NCI-H128 (cell line): ENCODE results near the gene NPL.

ENCODE experiments used
- DNase-seq: peaks from one replicate; lab custom pipeline; 2025; ENCODE audit not compliant: unreplicated experiment; lab: John Stamatoyannopoulos, UW

Gene NPL

GRCh38 chr1:182789138-182790076 is at the start of gene NPL:
NPL (plus strand) TSS chr1:182789773; CDS start chr1:182794372, 4,599 bp downstream.
- DNase-seq = peak; percentile 57

GRCh38 chr1:182740120-182740519 is 49.5 kb upstream of the NPL start:
- no peak for DNase-seq

- no peak for DNase-seq
Measured at GRCh38 chr1:182742780-182743179, 46.8 kb upstream of the NPL start.

- DNase-seq = no peak
Measured at GRCh38 chr1:182752077-182752988, 37.2 kb upstream of the NPL start.

GRCh38 chr1:182754087-182754486 is 35.5 kb upstream of the NPL start:
- no peak for DNase-seq

- DNase-seq = no peak
Measured at GRCh38 chr1:182754543-182755314, 34.8 kb upstream of the NPL start.

- no peak for DNase-seq
Measured at GRCh38 chr1:182755632-182756031, 33.9 kb upstream of the NPL start.

GRCh38 chr1:182756423-182756822 is 33.1 kb upstream of the NPL start:
- no peak for DNase-seq

GRCh38 chr1:182761396-182762395 is 27.9 kb upstream of the NPL start:
- no peak for DNase-seq

GRCh38 chr1:182762536-182762935 is 27.0 kb upstream of the NPL start:
- no peak for DNase-seq

- no peak for DNase-seq
Measured at GRCh38 chr1:182764029-182764727, 25.4 kb upstream of the NPL start.

GRCh38 chr1:182765391-182765790 is 24.2 kb upstream of the NPL start:
- DNase-seq = no peak

- DNase-seq = no peak
Measured at GRCh38 chr1:182766050-182766449, 23.5 kb upstream of the NPL start.

- no peak for DNase-seq
Measured at GRCh38 chr1:182766881-182767645, 22.5 kb upstream of the NPL start.

- no peak for DNase-seq
Measured at GRCh38 chr1:182768963-182769362, 20.6 kb upstream of the NPL start.

GRCh38 chr1:182770232-182770631 is 19.3 kb upstream of the NPL start:
- DNase-seq = no peak

GRCh38 chr1:182771187-182771984 is 18.2 kb upstream of the NPL start:
- no peak for DNase-seq

- DNase-seq = no peak
Measured at GRCh38 chr1:182777386-182777785, 12.2 kb upstream of the NPL start.
